HG02798 (cell line): ENCODE data around the gene ITGA5.
"Not testable (repeated sequence)": the region's sequence is repeated elsewhere in the genome, so short reads cannot be mapped to it uniquely, and the experiment has no call there.

Source experiments
- ATAC-seq: cut with Tn5 transposase; IDR thresholded peaks from one replicate; pipeline ENCODE4 v1.9.1; 2021; ENCODE audit warnings: mild to moderate bottlenecking; ENCODE audit not compliant: unreplicated experiment, poor library complexity

Gene ITGA5

GRCh38 chr12:54357506-54358190 lies 61.4 kb downstream of the ITGA5 start:
- ATAC-seq, result no peak

GRCh38 chr12:54356951-54357356 lies 62.1 kb downstream of the ITGA5 start:
- ATAC-seq, result no peak

- no peak for ATAC-seq
These were observed 62.8 kb downstream of the ITGA5 start for GRCh38 chr12:54356228-54356627.

GRCh38 chr12:54355104-54355815 lies 63.8 kb downstream of the ITGA5 start:
- ATAC-seq, result no peak

- not testable (repeated sequence) for ATAC-seq
These were observed 64.8 kb downstream of the ITGA5 start for GRCh38 chr12:54354271-54354670.

- ATAC-seq, result no peak
These were observed 65.9 kb downstream of the ITGA5 start for GRCh38 chr12:54352891-54353874.

GRCh38 chr12:54352022-54352531 lies 67.0 kb downstream of the ITGA5 start:
- ATAC-seq, result no peak

GRCh38 chr12:54351341-54351740 lies 67.7 kb downstream of the ITGA5 start:
- ATAC-seq, result no peak

GRCh38 chr12:54350743-54351142 lies 68.3 kb downstream of the ITGA5 start:
- no peak for ATAC-seq

GRCh38 chr12:54349679-54350078 lies 69.4 kb downstream of the ITGA5 start:
- no peak for ATAC-seq

- ATAC-seq, result no peak
These were observed 70.0 kb downstream of the ITGA5 start for GRCh38 chr12:54349036-54349435.
